ENCODE measurements around the gene SPATA32.

SPATA32 gene

DNA sequence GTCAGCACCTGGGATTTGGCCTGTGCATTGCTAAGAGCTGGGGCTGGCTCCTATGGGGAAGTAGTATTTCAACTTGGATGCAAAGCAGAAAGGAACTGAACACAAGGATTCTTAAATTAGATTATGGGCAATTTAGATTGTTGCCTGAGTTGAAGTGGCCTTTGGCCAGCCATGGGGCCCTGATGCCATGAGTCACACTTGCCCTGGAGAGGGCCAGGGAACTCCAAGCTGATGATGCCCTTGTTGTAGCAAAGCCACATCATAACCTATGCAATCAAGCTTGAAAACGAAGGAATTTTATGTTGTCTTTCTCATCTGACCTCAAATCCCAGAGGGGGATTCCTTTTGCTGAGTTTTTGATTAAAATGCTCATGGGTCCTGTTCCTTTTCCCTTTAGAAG lies 3.9 kb upstream of the SPATA32 start:
- no peak overlapping the region for H3K27ac ChIP-seq
- TF ChIP-seq, protein P1, sequence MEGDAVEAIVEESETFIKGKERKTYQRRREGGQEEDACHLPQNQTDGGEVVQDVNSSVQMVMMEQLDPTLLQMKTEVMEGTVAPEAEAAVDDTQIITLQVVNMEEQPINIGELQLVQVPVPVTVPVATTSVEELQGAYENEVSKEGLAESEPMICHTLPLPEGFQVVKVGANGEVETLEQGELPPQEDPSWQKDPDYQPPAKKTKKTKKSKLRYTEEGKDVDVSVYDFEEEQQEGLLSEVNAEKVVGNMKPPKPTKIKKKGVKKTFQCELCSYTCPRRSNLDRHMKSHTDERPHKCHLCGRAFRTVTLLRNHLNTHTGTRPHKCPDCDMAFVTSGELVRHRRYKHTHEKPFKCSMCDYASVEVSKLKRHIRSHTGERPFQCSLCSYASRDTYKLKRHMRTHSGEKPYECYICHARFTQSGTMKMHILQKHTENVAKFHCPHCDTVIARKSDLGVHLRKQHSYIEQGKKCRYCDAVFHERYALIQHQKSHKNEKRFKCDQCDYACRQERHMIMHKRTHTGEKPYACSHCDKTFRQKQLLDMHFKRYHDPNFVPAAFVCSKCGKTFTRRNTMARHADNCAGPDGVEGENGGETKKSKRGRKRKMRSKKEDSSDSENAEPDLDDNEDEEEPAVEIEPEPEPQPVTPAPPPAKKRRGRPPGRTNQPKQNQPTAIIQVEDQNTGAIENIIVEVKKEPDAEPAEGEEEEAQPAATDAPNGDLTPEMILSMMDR (conservative IDR thresholded peaks at IDR 0.05; ENCODE audit: low read depth, low read length): no peak
- no peaks in the 10 kb centered on the region; the same call in 1 of the 2 replicates for H3K36me3 ChIP-seq (ENCODE audit: insufficient read depth)
- H3K27me3 ChIP-seq (ENCODE audit: insufficient read depth, low read depth): no peaks in the 10 kb centered on the region
- no peak overlapping the region for H3K4me3 ChIP-seq (IDR thresholded peaks at IDR 0.05; ENCODE audit: insufficient read depth, low read depth, low read length)
- H3K9ac ChIP-seq: no peak overlapping the region
- peaks cover 19% of the 10 kb centered on the region for H3K4me1 ChIP-seq (ENCODE audit: low read depth, poor library complexity, severe bottlenecking)
- H3K79me2 ChIP-seq (ENCODE audit: insufficient read depth, low read depth): no peaks in the 10 kb centered on the region
- no peaks in the 10 kb centered on the region for H4K20me1 ChIP-seq (ENCODE audit: insufficient read depth)
- H3K4me2 ChIP-seq: no peak overlapping the region
- no peak overlapping the region for H2AFZ ChIP-seq (ENCODE audit: low read depth)

DNA sequence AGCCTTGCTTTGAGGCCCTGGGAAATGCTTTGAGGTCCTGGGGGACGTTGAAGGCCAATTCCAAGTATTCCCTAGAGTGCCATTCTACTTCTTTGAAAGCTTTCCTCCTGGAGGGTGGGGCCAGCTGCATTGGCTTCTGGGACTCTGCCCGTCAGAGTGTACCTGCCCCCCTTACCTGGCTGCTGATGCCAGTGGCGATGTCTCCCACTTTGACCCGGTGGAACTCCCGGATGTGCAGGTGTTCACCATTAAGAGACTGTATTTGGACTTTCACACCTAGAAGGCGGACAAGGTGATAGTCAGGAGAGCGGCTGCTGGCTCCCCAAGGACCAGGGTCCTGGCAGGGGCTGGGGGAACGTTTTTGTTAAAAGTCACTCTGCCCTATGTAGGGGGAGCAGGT lies 3.1 kb upstream of the SPATA32 start:
- Histone ChIP-seq H3K4me2 (no peak overlapping the region), H3K27ac (no peak overlapping the region), H3K4me3 (IDR thresholded peaks at IDR 0.05; ENCODE audit: insufficient read depth, low read depth, low read length) (no peak overlapping the region), H3K27me3 (ENCODE audit: insufficient read depth, low read depth) (no peaks in the 10 kb centered on the region), H3K4me1 (ENCODE audit: low read depth, poor library complexity, severe bottlenecking) (peaks cover 11% of the 10 kb centered on the region), H2AFZ (ENCODE audit: low read depth) (no peak overlapping the region), H3K36me3 (ENCODE audit: insufficient read depth) (no peaks in the 10 kb centered on the region; the same call in 1 of the 2 replicates), H3K79me2 (ENCODE audit: insufficient read depth, low read depth) (no peaks in the 10 kb centered on the region), H4K20me1 (ENCODE audit: insufficient read depth) (no peaks in the 10 kb centered on the region), H3K9ac (no peak overlapping the region)
- TF ChIP-seq, protein P1 (conservative IDR thresholded peaks at IDR 0.05; ENCODE audit: low read depth, low read length): no peak

DNA sequence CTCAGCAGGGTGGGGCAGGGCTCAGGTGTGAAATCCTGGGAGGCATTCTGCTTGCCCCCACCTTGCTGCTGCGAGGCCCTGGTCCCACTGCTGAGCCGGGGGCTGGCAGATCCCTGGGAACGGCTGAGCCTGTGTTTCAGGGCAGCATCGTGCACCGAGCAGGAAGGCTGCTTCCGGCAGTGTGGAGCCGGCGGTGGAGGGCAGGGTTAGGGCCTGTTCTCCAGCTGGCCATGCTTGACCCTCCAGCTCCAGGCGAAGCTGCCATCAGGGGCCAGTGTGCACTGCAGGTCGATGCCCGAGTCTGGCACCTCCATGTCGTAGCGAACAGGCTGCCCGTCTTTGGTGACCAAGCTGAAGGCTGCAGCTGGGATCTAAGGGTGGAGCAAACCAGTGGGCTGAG lies 2.5 kb upstream of the SPATA32 start:
- H4K20me1 ChIP-seq (ENCODE audit: insufficient read depth): no peaks in the 10 kb centered on the region
- TF ChIP-seq, protein P1 (conservative IDR thresholded peaks at IDR 0.05; ENCODE audit: low read depth, low read length): no peak
- no peaks in the 10 kb centered on the region for H3K79me2 ChIP-seq (ENCODE audit: insufficient read depth, low read depth)
- peaks cover 7% of the 10 kb centered on the region for H3K4me1 ChIP-seq (ENCODE audit: low read depth, poor library complexity, severe bottlenecking)
- H2AFZ ChIP-seq (ENCODE audit: low read depth): no peak overlapping the region
- no peak overlapping the region for H3K4me2 ChIP-seq
- H3K4me3 ChIP-seq (IDR thresholded peaks at IDR 0.05; ENCODE audit: insufficient read depth, low read depth, low read length): no peak overlapping the region
- no peak overlapping the region for H3K27ac ChIP-seq
- H3K27me3 ChIP-seq (ENCODE audit: insufficient read depth, low read depth): no peaks in the 10 kb centered on the region
- H3K36me3 ChIP-seq (ENCODE audit: insufficient read depth): no peaks in the 10 kb centered on the region; the same call in 1 of the 2 replicates
- H3K9ac ChIP-seq: no peak overlapping the region

DNA sequence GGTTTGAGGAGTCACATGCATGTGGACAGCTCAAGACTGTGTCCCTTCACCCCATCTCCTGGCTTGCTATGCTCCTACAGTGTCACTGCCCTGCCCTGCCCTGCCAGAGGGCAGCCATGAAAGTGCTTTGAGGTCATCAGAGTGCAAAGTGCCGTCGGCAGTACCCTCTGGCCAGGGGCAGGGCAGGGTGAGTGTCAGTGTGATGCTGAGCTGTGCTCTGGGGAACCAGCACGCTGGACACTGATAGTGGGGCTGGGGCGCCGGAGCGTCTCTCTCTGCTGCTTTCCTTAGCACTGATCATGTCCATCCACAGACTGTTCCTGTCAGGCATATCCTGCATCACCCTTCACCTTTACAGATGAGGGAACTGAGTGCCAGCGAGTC lies 1.6 kb upstream of the SPATA32 start:
- Histone ChIP-seq H3K9ac (no peak overlapping the region), H3K4me2 (no peak overlapping the region), H3K79me2 (ENCODE audit: insufficient read depth, low read depth) (no peaks in the 10 kb centered on the region), H2AFZ (ENCODE audit: low read depth) (no peak overlapping the region), H4K20me1 (ENCODE audit: insufficient read depth) (no peaks in the 10 kb centered on the region), H3K27ac (no peak overlapping the region), H3K27me3 (ENCODE audit: insufficient read depth, low read depth) (no peaks in the 10 kb centered on the region), H3K4me3 (IDR thresholded peaks at IDR 0.05; ENCODE audit: insufficient read depth, low read depth, low read length) (no peak overlapping the region), H3K36me3 (ENCODE audit: insufficient read depth) (no peaks in the 10 kb centered on the region), H3K4me1 (ENCODE audit: low read depth, poor library complexity, severe bottlenecking) (peaks cover 7% of the 10 kb centered on the region)
- TF ChIP-seq, protein P1 (conservative IDR thresholded peaks at IDR 0.05; ENCODE audit: low read depth, low read length): no peak
